GM12864 (cell line): Measurements from ENCODE around the gene B4GALNT3.

Source experiments
- DNase-seq: peaks from one replicate; pipeline ENCODE4 v3.0.0-alpha.2; 2011; ENCODE audit warnings: low read depth
- H3K4me3 ChIP-seq: 2 replicates; pipeline ENCODE4 v1.5.1; 2011; ENCODE audit warnings: mild to moderate bottlenecking, low read depth, low read length, control low read depth
- TF ChIP-seq, protein P1 (sequence below): IDR thresholded peaks from 2 replicates; pipeline ENCODE4 v1.5.1; 2011; ENCODE audit warnings: low read depth, mild to moderate bottlenecking, moderate library complexity, low read length, control low read depth, inconsistent platforms; ENCODE audit errors: missing control alignments

Gene B4GALNT3

DNA sequence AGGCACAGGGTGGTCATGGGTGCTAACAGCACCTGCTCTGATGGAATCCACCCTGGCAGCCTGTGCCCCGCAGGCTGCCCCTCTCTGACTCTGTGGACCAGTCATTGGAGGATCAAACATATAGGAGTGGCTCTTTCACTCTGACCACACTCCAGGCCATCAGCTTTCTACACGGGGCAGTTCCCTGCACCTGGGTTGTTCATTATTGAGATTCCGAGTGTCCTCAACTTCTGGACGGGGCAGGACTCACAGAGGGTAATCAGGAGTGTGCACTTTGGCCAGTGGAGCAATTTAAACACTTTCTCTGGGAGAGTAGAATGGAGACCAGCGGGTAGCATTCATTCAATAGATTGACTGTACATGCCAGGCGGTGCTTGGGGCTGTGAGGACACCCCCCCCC is 108.7 kb downstream of the B4GALNT3 start:
- no peak overlapping the region for H3K4me3 ChIP-seq
- no peak for DNase-seq
- TF ChIP-seq, protein P1, sequence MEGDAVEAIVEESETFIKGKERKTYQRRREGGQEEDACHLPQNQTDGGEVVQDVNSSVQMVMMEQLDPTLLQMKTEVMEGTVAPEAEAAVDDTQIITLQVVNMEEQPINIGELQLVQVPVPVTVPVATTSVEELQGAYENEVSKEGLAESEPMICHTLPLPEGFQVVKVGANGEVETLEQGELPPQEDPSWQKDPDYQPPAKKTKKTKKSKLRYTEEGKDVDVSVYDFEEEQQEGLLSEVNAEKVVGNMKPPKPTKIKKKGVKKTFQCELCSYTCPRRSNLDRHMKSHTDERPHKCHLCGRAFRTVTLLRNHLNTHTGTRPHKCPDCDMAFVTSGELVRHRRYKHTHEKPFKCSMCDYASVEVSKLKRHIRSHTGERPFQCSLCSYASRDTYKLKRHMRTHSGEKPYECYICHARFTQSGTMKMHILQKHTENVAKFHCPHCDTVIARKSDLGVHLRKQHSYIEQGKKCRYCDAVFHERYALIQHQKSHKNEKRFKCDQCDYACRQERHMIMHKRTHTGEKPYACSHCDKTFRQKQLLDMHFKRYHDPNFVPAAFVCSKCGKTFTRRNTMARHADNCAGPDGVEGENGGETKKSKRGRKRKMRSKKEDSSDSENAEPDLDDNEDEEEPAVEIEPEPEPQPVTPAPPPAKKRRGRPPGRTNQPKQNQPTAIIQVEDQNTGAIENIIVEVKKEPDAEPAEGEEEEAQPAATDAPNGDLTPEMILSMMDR, result no peak

DNA sequence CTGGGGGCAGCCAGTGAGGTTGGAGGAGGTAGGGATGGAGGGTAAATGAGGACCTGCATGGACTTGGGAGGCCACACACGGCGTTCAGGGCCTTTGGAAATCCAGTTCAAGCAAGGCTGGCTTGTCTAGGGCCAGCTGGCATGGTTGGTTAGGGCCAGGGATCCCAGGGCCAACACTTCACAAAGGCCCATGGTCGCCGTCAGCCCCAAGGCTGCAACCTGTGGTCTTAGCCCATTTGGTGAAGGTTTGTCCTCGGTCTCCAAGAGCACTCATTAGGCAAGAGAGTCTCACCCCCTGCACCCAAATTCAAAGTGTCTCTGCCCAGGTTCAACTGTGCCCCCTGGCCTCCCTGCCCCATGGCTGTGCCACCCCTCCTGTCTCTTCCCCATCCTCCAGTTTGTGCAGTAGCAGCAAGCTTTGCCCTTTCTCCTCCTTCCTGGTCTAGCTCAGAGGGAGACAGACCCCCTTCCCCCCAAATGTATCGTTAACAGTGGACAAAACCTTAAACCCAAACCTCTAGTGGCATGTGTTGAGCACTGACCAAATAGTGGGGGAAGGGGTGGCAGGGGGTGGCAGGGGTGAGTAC is 109.4 kb downstream of the B4GALNT3 start:
- TF ChIP-seq, protein P1, result no peak
- no peak for DNase-seq
- no peak overlapping the region for H3K4me3 ChIP-seq

DNA sequence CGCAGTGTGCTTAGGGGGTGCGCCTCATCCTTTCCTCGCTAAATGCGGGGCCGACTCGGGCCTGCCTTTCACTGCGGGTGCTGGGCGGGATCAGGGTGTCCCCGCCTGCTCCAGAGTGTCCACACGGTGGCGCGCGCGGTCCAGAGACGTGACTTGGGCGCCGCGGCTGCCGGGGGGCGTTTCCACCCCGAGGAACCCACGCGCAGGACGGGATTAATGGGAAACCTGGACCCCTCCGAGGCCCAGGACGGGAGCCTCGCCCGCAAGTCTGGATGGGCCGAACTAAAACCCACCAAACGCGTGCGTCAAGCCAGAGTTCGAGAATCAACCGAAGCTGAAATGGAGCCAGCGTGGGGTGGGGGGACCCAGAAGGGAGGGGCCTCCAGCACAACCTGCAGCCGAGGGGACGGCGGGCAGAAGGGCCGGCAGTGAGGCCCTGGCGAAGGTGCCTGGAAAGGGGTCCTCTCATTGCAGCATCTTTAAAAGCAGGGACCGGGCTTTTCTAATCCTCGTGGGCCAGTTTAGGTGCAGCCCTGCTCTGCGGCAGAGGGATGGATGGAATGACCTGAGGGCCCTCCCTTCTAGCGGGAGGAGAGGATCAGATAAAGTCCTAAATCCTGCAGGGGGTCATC is 110.2 kb downstream of the B4GALNT3 start:
- TF ChIP-seq, protein P1, result peak; percentile 77
- H3K4me3 ChIP-seq, result peak overlapping the region; percentile 53
- DNase-seq, result no peak

DNA sequence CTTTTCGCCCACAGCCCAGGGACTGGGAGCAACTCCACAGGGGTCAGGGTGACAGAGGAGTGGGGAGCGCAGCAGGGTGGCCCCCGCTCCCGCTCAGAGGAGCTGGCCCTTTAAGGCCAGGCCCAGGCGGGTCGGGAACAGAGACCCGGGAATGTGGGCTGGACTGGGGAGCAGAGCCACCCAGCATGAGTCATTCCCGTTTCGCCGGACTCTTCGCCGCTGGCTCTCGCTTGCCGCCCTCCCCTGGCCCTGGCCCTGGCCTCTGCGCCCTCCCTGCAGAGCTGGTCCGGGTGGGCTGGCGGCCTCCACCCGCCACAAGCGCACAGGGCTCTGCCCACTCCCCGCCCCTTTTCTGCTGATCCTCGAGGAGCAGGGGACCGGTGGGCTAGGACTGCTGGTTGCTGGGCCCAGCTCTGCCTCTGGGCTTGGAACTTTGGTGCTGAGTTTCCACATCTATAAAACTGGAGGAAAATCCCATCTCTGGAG is 110.7 kb downstream of the B4GALNT3 start:
- DNase-seq, result no peak
- H3K4me3 ChIP-seq, result peak overlapping the region; percentile 53
- TF ChIP-seq, protein P1, result no peak

- TF ChIP-seq, protein P1, result no peak
- no peak for DNase-seq
- H3K4me3 ChIP-seq, result no peak overlapping the region
Measured at GRCh38 chr12:570921-571794, 111.4 kb downstream of the B4GALNT3 start.

DNA sequence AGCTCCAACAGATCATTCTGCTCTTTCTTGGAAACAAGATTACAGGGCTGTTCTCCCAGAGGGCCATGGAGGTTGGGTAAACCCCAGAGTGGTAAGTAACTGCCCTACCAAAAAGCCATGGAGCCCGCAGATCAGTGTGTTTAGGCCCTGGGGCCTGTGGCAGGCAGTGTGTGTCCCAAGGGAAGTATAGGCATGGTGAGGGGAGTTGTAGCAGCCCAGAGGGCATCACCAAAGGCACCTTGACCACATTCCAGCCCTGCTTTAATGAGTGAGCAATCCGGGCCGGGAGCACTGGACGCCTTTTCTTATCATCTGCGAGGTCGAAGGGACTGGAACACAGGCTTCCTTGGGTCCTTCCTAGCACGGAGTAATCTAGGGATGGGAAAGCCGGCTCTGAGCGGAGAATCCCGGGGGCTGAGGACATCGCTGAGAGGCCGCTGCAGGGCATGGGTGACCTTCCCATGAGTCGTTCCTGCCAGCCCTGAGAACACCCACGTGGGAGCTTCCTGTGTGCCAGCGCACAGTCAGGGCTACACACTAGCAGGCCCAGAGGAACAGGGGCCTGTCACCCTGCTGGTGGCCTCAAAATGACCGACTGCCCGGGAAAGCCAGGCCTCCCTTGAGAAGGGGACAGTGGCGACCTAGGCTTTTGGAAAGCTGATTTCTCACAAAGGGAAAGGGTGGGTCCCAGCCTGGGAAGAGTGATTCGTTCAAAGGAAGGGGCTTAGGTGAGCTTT is 112.2 kb downstream of the B4GALNT3 start:
- TF ChIP-seq, protein P1, result no peak
- H3K4me3 ChIP-seq, result no peak overlapping the region
- DNase-seq, result no peak
